GM21526 (cell line): ENCODE results near the gene COIL.

Source experiments
- ATAC-seq: cut with Tn5 transposase; IDR thresholded peaks from one replicate; pipeline ENCODE4 v1.9.1; 2021; ENCODE audit warnings: moderate library complexity; ENCODE audit not compliant: unreplicated experiment, low FRiP score

The COIL gene

DNA sequence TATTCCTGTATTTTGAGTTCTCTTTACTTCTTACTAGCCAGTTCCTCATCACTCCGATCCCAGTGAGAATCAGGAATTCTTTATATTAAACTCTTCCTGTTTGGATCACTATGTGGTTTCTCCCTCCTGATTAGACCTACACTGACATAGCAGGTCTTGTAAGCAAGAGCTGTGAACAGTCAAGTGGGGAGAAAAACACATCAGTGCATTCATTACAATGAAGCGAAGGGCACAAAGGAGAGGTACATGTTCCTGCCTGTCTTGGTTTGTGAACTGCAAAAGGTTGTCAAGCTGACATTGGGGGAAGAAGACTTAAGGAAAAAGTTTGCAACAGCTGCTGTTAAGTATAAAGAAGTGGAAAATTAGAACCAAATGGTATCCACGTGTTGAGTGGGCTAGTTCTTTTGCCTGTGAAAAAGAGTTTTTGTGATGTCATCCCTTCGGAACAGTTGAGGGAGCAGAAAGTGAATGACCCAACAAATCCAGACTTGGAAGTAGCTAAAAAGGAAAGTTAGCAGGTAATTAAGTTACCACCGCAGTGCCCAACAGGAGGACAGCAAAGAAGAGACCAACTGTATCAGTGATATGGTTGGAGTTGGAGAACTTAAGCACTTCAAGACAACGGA lies 24.0 kb downstream of the COIL start:
- no peak for ATAC-seq

DNA sequence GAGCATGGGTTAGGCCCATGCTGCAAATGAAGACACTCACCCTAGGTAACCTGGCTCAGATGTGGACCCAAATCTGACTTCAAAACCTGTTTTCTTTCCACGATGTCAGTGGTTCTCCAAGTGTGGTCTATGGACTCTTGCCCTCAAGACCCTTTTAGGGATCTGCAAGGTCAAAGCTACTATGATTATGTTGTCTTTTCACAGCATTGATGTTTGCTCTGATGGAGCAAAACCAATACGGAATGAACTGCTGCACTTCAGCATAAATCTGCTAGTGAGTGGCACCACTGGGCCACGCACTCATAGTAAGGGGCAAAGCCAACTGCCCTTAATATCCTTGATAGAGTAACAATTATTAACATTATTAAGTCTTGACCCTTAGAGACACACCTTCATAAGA lies 25.4 kb downstream of the COIL start:
- no peak for ATAC-seq

DNA sequence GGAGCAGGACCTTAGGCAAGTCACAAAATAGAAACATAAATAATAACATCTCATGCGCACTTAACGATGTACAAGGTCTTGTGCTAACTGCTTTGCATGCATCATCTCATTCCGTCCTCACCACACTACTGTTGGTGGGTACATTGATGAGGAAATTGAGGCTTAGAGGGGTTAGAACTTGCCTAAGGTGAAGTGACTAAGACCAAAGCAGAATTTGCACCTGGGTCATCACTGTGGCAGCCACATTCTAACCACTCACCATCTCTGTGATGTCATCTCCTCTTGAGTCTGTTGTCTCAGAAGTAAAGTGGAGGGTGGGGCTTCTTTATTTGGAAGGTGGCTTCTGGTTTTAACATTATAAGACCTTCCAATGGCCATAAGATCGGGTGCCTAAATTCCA lies 26.6 kb downstream of the COIL start:
- no peak for ATAC-seq

DNA sequence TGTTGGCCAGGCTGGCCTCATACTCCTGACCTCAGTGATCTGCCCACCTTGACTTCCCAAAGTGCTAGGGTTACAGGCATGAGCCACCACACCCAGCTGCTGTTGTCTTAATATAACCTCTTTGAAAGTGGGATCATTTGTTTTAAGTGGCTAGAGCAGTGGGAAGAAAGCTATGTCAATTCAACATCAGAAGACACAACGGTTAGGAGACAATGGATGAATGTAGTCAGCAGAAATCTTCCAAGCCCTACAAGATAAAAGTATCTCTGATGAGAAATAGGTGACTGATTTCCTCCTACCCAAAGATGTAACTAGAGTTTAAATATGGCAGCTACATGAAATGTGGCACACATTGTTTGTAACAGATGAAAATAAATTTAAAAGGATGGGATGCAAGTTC lies 27.0 kb downstream of the COIL start:
- no peak for ATAC-seq

DNA sequence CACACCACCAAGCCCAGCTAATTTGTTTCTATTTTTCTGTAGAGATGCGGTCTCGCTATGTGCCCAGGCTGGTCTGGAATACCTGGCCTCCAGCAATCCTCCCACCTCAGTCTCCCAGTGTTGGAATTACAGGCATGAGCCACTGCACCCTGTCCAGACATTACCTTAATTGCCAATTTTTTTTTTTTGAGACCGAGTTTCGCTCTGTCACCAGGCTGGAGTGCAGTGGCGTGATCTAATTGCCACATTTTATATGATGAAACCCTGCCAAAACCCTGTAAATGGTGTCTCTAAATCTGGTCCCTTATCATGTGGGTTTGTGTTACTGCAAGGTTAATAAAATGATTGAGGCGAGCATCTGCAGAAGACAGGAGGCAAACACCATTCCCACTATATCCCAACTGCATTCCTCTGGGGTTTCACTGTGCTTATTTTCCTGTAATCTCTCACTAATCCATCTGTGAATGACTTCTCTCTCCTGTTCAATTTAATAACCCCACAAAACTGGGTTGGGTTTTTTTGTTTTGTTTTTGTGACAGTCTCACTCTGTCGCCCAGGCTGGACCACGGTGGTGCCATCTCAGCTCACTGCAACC lies 27.6 kb downstream of the COIL start:
- no peak for ATAC-seq

- no peak for ATAC-seq
These were observed 30.0 kb downstream of the COIL start for GRCh38 chr17:56930739-56931337.

DNA sequence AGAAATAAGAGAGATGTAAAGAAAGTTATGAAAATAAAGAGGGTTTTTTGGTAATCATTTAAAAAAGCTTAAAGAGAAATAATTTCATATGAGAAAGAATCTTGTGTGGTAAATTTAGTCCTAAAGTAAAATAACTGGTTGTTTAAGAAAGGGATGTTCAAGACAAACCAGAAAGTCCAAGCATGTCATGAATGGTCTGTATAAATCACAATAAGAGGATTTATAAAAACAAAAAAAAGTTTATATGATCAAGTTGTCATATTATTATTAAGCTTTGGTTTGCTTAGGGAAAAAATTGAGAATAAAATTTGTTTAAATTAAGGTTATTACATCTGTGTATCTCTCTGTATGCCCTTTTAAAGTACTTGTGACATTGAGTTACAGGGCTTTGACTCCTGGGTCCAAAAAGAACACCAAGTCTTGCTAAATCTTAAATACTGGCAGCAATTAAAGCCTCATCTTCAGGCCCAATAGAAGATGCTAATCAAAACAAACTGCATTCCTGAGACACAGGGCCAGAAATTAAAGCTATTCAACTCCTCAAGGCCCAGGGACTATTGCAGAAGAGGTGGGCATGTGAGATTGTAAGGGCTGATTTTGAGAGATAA lies 31.4 kb downstream of the COIL start:
- ATAC-seq, result no peak

- ATAC-seq, result no peak
These were observed 32.3 kb downstream of the COIL start for GRCh38 chr17:56928586-56928985.

DNA sequence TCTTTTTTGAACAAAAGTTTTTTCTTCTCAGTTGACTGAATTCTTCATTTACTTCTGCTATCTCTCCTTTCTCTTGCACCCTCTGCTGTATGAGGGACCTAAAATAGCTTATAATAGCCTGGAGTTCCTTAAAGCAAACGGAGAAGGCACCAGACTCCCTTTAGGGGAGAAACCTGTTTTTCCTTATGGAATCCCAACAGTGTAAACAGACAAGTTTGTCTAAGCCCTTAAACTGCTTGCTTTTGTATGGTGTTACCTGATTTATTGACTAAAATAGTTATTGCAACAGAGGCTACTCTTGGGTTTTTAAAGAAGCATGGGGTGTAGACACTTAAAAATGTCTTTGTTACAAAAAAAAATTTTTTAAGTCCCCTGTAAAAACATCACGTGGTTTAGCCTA lies 34.1 kb downstream of the COIL start:
- no peak for ATAC-seq

- no peak for ATAC-seq
These were observed 34.6 kb downstream of the COIL start for GRCh38 chr17:56926270-56926669.

DNA sequence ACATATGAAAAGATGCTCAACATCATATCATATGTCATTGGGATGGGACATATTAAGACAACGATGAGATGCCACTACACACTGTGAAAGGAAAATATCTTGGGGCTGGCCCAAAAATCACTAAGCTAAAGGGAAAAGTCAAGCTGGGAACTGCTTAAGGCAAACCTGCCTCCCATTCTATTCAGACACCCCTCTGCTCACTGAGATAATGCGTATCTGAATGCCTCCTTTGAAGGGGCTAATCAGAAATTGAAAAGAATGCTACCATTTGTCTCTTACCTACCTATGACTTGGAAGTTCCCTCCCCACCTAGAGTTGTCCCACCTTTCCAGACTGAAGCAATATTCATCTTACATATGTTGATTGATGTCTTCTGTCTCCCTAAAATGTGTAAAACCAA lies 35.8 kb downstream of the COIL start:
- ATAC-seq, result no peak

GRCh38 chr17:56919717-56920116 lies 41.1 kb downstream of the COIL start:
- ATAC-seq, result no peak

DNA sequence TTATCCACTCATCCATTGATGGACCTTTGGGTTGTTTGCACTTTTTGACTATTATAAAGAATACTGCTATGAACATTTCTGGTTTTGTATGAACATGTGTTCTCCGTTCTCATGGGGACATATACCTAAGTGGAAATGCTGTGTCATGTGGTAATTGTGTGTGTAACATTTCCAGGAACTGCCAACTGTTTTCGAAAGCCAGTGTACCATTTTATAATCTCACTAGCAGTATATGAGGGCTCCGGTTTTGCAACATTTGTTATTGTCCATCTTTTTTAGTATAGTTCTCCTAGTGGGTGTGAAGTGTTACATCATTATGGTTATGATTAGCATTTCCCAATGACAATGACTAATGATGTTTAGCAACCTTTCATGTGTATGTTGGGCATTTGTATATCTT lies 41.9 kb downstream of the COIL start:
- ATAC-seq, result no peak

DNA sequence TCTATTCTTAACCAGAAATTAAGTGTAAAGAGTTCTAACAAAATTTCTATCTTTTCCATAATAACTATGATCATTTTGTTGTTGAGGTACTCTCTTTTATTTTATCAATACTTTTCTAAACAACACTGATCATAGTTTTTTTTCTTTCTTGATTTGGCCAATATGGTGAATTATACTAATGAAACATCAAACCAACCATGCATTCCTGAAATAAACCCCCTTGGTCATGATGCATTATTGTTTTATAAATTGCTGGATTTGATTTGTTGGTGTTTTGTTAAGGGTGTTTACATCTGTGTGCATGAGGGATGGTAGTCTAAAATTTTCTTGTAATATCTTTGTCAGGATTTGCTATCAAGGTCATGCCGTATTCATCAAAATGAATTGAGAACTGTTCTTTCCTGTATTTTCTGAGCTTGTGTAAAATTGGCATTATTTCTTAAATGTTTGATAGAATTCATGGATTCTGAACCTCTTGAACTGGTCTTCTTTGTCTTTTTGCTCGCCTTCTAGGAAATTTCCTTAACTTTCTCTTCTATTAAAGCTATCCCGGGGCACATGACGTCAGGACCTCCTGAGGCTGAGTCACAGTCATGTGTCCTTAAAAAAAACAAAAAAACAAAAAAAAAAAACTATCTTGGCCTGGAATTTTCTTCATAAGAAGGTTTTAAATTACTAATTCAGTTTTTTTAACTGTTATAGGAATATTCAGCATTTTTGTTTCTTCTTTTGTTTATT lies 43.1 kb downstream of the COIL start:
- ATAC-seq, result no peak

DNA sequence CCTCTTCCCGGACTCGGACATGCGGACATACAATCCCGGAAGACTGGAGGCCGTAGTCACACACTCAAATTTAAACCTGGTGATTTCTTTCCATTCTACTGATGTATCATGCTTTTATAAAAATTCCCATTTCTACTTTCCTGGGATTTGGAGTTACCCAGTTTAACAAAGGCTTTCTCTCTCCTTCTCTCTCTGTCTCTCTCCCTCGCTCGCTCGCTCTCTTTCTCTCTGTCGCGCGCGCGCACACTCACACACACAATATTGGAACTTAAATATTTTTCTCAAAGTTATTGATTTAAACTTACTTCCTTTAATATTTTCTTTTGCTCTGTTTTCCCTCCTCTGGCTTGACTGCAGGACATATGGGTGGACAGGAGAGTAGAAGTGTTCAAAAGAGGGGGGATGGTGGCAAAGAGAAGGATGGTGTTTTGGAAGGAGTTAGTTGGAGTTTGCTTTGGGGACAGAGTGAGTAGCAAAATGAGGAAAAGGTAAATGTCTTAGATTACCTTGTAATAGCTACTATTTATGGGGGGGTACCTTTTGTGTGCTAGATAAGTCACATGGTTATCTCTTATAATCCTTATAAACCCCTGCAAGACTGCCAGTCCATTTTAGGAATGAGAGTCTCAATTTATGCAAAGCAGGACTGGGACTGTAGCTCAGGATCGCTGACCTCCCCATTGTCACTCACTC lies 46.1 kb downstream of the COIL start:
- no peak for ATAC-seq

DNA sequence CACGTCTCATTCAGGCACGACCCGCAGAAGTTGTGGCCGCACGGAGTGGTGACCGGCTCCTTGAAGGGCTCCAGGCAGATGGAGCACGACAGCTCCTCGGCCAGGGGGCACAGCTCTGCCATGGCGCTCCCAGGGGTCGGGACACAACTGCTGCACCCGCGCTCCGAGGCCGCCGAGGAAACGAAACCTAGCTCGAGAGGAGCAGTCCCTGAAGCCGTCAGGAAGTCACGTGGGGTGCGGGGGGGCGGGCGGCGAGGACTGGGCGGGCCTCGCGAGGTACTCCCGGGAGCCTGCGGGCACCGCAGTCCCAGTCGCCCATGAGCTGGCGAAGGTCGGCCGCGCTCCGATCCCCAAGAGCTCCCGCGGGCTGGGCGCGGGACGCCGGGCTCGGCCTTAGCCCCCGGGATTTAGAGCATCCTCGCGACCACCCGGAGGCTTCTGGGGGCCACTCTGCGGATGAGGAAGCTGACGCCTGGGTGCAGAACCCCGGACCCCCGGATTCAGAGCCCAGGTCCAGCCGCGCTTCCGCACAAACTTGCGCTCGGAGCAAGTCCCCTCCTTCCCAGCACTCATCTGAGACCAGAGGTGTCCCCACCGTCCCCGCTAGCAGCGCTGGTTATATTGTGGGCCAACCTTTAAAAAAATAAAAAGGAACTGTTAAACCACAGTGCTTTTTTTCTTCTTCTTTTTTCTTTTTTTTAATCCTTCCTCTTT lies 46.8 kb downstream of the COIL start, which contains the start of gene TRIM25:
TSS of gene TRIM25 (minus strand) at position 183 of the 714 bp plus-strand sequence. CDS start at position 122, 61 bp downstream.
- ATAC-seq, result peak; percentile 60

- ATAC-seq, result peak; percentile 33
These were observed 47.4 kb downstream of the COIL start for GRCh38 chr17:56913353-56913866.

- no peak for ATAC-seq
These were observed 47.9 kb downstream of the COIL start for GRCh38 chr17:56913000-56913311.

DNA sequence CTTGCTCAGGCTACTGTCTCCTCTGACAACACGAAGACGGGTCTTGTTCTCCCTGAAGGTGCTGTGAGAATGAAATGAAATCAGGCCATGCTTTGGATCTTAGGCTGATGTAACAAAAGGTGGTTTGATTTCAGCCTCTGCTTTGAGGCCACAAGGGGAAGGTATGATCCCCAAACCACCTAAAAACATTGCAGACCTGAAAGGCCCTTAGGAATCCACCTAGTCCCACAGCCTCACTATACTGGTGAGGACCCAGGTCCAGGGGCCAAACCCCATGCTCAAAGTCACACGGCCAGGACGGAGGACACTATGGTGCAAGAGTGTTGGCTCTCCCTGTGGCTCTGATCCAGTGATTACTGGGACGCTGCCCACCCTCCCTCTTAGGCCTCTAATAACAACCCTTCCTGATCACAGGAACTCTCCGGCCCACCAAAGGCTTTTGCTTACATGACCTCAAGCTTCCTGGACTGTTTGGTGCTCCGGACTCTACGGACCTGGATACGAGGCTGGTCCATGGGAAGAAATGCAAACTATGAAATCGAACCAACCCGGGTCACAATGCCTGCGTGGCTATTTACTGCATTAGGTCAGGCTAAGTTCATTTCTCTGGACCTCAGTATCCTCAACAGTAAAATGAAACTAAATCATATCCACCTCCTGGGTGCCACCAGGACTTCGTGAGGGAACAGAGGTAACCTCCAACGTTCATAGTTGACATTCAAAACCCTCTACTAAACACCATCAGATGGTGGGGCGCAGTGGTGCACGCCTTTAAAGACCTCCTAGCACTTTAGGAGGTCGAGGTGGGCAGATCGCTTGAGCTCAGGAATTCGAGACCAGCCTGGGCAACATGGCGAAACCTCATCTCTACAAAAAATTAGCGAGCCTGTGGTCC lies 48.5 kb downstream of the COIL start:
- no peak for ATAC-seq
